B cell (primary cell): ENCODE results near the gene BOD1.

Source experiments
- EZH2 ChIP-seq: IDR thresholded peaks from 2 replicates; pipeline ENCODE4 v1.6.1; 2012; ENCODE audit warnings: borderline replicate concordance, low read depth, mild to moderate bottlenecking, moderate library complexity, low read length; ENCODE audit not compliant: insufficient read depth, poor library complexity, severe bottlenecking
- TF ChIP-seq, protein P1 (sequence below): fragments of 200-600 bp; IDR thresholded peaks from one replicate; pipeline ENCODE4 v1.8.0; 2022; ENCODE audit warnings: antibody characterized with exemption, mild to moderate bottlenecking

DNA sequence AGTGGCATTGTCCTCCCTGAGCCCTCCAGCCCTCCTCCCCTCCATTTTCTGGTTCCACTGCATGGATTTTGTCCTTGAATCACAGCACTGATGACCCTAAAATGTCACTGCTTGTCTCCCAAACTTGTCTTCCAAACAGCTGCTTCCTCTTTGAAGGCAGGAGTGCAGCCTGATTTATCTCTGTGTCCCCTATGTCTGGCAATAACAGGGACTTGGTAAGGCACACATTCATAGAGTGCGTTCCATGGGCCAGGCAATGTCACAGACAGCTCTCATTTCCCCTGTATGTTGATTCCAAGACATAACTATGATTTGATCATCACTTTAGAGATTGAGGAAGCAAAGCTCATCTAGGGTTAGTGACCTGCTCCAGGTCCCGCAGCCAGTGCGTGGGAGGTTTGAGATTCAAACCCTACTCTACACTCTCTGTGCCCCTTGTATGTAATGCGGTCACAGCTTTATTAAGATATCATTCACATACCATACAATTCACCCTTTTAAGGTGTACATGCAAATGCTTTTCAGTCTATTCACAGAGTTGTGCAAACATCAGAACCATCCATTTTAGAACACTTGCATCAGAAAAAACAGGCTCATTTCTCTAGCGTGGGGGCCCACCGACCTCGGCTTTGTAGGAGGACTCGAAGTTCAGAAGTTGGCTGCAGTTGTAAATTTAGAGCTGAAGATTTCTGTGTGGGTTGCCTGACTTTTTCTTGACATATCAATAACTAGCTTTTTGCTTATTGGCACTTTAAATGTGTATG, 28.4 kb upstream of the BOD1 start:
- TF ChIP-seq EZH2, result no peak
- TF ChIP-seq, protein P1, sequence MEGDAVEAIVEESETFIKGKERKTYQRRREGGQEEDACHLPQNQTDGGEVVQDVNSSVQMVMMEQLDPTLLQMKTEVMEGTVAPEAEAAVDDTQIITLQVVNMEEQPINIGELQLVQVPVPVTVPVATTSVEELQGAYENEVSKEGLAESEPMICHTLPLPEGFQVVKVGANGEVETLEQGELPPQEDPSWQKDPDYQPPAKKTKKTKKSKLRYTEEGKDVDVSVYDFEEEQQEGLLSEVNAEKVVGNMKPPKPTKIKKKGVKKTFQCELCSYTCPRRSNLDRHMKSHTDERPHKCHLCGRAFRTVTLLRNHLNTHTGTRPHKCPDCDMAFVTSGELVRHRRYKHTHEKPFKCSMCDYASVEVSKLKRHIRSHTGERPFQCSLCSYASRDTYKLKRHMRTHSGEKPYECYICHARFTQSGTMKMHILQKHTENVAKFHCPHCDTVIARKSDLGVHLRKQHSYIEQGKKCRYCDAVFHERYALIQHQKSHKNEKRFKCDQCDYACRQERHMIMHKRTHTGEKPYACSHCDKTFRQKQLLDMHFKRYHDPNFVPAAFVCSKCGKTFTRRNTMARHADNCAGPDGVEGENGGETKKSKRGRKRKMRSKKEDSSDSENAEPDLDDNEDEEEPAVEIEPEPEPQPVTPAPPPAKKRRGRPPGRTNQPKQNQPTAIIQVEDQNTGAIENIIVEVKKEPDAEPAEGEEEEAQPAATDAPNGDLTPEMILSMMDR, result no peak
